ENCODE data around the gene TWIST2. TPM values are rescaled to one million over a fixed set of nuclear protein-coding genes. Genes with fewer than 3 reads are reported as not detected.

The TWIST2 gene
- total RNA-seq, 3 donors from 2014 or later, result 1.1 to 13.4 (median 3.1) TPM

DNA sequence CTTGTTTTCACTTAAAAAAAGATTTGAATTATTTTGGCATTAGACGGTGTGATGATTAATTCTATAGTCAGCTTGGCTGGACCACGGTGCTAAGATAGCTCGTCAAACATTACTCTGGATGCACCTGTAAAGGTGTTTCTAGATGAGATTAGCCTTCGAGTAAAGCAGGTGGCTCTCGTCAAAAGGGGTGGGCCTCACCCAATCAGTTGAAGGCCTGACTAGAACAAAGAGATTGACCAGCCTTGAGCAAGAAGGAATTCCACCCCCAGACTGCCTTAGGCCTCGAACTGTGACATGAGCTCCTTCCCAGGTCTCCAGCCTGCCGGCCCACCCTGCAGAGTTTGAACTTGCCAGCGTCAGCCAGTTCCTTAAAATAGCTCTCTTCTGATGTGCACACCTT, 73.4 kb downstream of the TWIST2 start:
- Histone ChIP-seq H3K4me1 (ENCODE audit: low read depth) (no peaks in the 10 kb centered on the region), H3K4me3 (no peak overlapping the region), H3K9me3 (no peaks in the 10 kb centered on the region), H3K36me3 (ENCODE audit: low read depth) (no peaks in the 10 kb centered on the region)
- intact Hi-C loops (cut with DNase I, micrococcal nuclease), result no loop called here
- TF ChIP-seq, protein P1, sequence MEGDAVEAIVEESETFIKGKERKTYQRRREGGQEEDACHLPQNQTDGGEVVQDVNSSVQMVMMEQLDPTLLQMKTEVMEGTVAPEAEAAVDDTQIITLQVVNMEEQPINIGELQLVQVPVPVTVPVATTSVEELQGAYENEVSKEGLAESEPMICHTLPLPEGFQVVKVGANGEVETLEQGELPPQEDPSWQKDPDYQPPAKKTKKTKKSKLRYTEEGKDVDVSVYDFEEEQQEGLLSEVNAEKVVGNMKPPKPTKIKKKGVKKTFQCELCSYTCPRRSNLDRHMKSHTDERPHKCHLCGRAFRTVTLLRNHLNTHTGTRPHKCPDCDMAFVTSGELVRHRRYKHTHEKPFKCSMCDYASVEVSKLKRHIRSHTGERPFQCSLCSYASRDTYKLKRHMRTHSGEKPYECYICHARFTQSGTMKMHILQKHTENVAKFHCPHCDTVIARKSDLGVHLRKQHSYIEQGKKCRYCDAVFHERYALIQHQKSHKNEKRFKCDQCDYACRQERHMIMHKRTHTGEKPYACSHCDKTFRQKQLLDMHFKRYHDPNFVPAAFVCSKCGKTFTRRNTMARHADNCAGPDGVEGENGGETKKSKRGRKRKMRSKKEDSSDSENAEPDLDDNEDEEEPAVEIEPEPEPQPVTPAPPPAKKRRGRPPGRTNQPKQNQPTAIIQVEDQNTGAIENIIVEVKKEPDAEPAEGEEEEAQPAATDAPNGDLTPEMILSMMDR (IDR thresholded peaks at IDR 0.05), result no peak
- no peak for DNase-seq
- no peak for ATAC-seq

DNA sequence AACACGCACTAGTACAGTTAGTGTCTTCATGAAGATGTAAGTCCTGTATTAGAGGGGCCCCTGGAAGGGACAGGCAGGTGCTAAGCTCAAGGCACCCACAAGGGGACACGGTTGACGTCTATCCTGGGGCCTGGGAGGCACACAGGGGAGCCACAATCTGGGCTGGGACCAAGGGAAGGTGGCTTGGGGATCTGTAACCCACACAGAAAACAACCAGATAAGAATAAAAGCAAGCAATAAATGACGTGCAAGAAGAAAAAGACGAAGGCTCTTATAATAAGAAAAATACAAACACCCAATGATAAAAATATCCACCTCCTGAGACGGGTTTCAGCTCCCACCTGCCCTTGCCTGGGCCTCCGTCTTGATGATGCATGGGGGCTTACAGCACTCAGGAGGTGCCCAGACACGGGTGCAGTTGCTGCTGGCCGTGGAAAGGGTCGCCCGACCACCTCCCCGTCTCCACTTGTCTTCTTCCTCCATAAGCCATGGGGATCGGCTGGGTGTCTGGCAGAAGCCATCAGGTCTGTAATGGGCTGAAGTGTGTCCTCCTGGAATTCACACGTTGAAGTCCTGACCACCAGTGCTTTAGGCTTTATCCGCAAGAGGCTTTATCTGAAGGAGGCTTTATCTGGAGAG, 73.9 kb downstream of the TWIST2 start:
- TF ChIP-seq, protein P1 (IDR thresholded peaks at IDR 0.05), result no peak
- no peak overlapping the region for H3K4me3 ChIP-seq
- H3K9me3 ChIP-seq, result no peaks in the 10 kb centered on the region
- H3K4me1 ChIP-seq (ENCODE audit: low read depth), result no peaks in the 10 kb centered on the region
- no peak for DNase-seq
- intact Hi-C loops (cut with DNase I, micrococcal nuclease), result no loop called here
- ATAC-seq, result no peak
- H3K36me3 ChIP-seq (ENCODE audit: low read depth), result no peaks in the 10 kb centered on the region

DNA sequence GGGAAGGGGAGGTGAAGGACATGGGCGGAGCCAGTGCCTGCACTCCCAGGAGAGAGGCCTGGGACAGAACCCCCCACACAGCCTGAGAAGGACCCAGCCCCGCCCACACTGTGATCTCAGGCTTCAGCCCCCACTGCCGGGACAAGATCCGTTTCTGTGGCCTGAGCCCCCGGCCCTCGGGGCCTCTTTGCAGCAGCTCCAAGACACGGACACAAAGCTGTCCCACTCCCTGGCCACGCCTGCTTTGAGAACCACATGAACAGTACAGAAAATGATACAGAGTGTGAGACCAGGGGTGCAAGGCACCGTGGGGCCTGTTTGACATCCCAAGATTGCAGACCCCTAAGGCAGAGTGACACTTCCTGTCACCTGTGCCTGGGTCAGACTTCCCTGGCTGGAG, 74.5 kb downstream of the TWIST2 start:
- TF ChIP-seq, protein P1 (IDR thresholded peaks at IDR 0.05), result no peak

DNA sequence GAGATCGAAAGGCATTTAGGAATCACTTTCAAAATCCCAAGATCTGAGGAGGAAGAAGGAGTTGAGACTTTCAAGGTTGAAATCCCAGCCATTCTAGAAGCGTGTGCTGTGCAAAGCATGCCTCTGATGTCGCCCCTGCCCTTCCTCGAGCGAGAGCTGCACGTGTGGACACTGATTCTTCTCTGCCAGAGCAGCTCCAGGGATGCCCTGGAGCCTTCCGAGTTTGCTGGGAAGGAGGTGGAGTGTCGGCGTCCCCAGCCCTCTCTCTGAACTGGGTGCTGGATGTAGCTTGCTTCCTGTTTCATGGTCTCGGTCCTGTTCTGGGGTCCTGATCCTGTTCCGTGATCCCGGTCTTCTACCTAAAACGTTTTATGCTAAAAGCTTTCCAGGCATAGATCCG, 76.1 kb downstream of the TWIST2 start:
- H3K36me3 ChIP-seq (ENCODE audit: low read depth), result no peaks in the 10 kb centered on the region
- no peak for DNase-seq
- H3K4me1 ChIP-seq (ENCODE audit: low read depth), result no peaks in the 10 kb centered on the region
- no peaks in the 10 kb centered on the region for H3K9me3 ChIP-seq
- TF ChIP-seq, protein P1 (IDR thresholded peaks at IDR 0.05), result no peak
- ATAC-seq, result no peak
- intact Hi-C loops (cut with DNase I, micrococcal nuclease), result no loop called here
- H3K4me3 ChIP-seq, result no peak overlapping the region

More for the DNA sequence above, 74.5 kb downstream of the TWIST2 start:
- Histone ChIP-seq H3K36me3 (ENCODE audit: low read depth) (no peaks in the 10 kb centered on the region), H3K4me3 (no peak overlapping the region), H3K9me3 (no peaks in the 10 kb centered on the region), H3K4me1 (ENCODE audit: low read depth) (no peaks in the 10 kb centered on the region)
- intact Hi-C loops (cut with DNase I, micrococcal nuclease), result no loop called here
- DNase-seq (no peak), ATAC-seq (no peak)

DNA sequence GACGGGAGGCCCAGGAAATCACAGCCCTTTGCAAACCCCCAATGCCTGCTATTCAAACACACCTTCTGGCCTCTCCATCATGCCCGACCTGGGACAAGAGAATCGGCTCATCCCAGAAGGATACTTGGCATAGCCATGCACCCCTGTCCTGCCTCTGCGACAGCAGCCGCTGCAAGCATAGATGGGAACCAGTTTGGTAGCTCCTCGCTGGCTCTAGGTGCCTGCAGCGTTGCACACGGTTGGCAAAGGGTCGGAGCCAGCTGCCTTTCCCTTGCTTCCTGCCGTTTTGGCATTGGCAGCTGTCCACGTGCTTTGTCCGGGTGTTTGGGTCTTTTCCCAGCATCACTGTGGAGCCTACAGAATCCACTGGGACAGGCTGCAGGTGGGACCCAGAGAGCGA, 76.9 kb downstream of the TWIST2 start:
- TF ChIP-seq, protein P1 (IDR thresholded peaks at IDR 0.05), result no peak

DNA sequence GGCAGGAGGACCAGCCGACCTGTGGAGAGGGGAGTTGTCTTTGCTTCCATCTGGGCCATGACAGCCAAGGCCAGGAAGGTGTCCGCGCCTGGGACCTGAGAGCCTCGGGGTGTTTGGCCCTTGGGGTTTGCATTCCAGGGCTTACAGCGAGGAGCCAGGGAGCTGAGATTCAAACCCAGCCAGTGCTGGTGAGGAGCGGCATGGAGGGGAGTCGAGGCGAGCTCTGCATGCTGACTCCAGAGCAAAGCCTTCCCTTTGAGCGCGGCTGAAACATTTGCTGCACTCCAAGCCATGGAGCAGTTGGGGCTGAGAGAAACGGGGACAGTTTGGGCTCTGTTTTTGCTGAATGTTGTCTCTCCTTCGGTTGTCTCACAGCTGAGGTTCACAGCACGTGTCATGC, 77.4 kb downstream of the TWIST2 start:
- intact Hi-C loops (cut with DNase I, micrococcal nuclease), result no loop called here
- DNase-seq, result no peak

More for the DNA sequence above, 76.9 kb downstream of the TWIST2 start:
- Histone ChIP-seq H3K4me1 (ENCODE audit: low read depth) (no peaks in the 10 kb centered on the region), H3K4me3 (no peak overlapping the region), H3K9me3 (no peaks in the 10 kb centered on the region), H3K36me3 (ENCODE audit: low read depth) (no peaks in the 10 kb centered on the region)
- DNase-seq, result no peak
- intact Hi-C loops (cut with DNase I, micrococcal nuclease), result no loop called here
- no peak for ATAC-seq

More for the DNA sequence above, 77.4 kb downstream of the TWIST2 start:
- TF ChIP-seq, protein P1 (IDR thresholded peaks at IDR 0.05), result no peak
- Histone ChIP-seq H3K9me3 (no peaks in the 10 kb centered on the region), H3K36me3 (ENCODE audit: low read depth) (no peaks in the 10 kb centered on the region), H3K4me3 (no peak overlapping the region), H3K4me1 (ENCODE audit: low read depth) (no peaks in the 10 kb centered on the region)
- no peak for ATAC-seq

Measured in mucosa of descending colon (tissue), 3 donors.